ENCODE data around the gene KATNAL1.
"Not testable (repeated sequence)": the region's sequence is repeated elsewhere in the genome, so short reads cannot be mapped to it uniquely, and the experiment has no call there.

The KATNAL1 gene

GRCh38 chr13:30196025-30196424 is 111.3 kb downstream of the KATNAL1 start:
- no peak for DNase-seq

DNA sequence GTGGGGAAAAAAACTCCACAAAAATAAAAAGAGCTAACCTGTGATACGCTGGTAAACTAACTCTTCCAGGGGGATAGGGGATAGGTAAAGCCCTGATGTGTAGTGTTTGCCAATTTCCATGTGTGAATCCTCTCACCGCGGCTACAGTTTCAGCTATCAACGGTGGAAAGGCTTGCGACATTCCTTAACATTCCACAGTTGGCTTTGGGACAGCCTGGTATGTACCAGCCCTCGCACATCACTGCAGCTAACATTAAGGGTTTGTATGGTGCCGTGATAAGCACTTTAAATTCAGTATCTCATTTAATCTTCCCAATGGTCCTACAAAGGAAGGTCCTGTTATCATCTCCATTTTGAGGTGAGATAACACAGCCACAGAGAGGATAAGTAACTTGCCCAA is 112.4 kb downstream of the KATNAL1 start:
- DNase-seq = no peak

DNA sequence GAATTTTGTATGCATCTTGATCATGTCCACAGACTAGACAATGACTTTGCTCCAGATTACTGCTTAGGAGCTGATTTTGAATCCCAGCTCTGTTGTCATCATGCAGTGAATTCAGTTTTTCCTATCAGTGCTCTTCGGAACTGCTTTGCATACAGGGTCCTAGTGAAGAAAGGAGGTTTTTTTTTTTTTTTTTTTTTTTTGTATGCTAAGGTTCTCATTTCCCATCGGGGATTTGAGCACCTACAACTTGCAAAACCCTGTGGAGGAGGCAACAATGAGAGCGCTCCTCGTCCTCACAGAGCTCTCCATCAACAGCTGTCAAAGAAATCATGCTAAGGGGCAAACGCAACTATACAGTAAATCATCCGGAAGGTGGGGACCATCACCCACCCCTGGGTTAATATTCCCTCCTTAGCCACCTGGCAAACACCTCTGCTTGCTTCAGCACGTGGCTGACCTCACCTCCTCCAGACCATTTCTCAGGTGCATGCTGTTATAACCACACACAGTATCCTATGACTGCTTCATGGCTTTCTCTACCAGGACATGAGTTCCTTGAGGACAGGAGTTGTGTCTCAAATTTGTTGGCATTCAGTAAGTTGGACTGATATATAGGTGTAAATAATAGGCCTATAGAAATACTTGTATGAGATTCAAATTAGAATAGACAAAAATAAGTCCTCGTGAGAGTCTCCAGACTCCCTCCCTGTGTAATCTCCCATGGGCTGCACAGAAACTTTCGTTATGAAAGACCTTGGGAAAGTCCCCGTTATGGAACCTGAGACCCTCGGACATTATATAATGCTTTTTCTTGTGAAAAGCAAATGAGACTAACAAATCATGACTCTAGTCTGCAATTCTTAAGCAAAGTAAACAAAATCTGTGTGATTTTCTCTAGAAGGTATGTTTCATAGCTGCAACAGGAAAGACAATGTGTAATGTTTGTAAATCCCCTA is 113.8 kb downstream of the KATNAL1 start:
- DNase-seq = no peak

- DNase-seq = no peak
Measured at GRCh38 chr13:30192320-30193093, 114.8 kb downstream of the KATNAL1 start.

GRCh38 chr13:30191491-30192100 is 115.8 kb downstream of the KATNAL1 start:
- DNase-seq = no peak

- no peak for DNase-seq
Measured at GRCh38 chr13:30186634-30187415, 120.5 kb downstream of the KATNAL1 start.

DNA sequence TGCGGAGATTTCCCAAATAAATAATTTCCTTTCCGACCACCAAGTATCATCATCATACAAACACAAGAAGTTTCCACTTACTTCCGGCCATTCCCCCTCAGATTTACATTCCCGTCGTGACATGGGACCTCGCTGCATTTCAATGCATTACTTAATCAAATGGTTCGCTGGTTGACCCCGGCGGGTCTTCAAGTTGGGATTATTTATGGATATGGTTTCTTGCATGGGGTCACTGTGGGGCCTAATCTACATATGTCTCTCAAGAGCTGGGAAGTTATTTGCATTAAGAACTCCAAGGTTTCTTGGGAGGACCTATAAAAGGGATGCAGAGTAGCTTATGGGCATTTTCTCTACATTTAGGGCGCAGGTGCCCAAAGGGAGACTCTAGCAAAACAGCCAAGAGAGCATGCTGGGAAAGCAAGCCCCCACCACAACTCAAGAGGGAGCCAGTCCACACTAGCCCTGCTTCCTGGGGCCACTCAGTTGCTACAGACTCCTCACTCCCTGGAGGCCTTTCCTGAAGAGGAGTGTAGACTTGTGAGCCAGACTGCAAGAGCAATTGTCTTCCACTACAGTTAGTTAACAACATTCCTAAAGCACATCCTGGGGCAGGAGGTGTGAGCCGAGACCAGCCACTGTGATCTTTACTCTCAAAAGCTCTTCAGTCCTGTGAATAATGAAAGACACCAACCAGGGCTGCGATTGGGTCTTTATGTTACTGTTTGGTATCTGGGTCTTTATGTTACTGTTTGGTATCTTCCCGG is 125.3 kb downstream of the KATNAL1 start:
- DNase-seq = no peak

DNA sequence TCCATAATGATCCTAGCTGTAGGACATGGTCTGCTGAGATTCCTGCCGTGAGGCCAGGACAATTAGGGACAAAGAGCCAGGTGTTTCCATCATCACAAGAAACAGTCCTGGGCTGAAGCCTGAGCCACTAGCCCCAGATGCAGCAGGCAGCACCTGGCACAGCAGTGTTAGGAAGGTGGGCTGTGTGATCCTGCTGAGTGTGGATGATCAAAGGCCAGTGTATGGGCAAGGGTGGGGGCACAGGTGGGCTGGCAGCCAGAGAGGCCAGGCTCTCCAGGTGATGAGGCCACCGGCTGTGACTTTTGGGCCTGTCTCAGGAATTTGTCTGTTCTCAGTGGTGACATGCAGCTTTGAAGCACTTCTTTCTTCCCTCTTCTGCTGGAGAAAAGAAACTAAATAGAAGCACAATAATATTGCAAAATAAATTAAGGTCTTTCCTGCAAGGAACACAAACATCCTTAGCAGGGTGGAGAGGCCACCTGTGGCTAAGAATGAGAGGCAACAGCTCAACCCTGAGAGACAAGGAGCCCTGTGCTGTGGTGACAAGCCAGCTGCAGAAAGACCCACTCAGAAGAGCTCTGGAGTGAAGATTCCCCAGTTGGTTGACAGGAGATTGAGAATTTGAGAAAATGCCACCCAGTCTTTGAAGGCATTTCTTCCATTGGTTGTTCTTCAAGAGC is 127.6 kb downstream of the KATNAL1 start:
- no peak for DNase-seq

- DNase-seq = no peak
Measured at GRCh38 chr13:30178976-30179375, 128.4 kb downstream of the KATNAL1 start.

GRCh38 chr13:30175166-30175565 is 132.2 kb downstream of the KATNAL1 start:
- no peak for DNase-seq

- DNase-seq = not testable (repeated sequence)
Measured at GRCh38 chr13:30174250-30174649, 133.1 kb downstream of the KATNAL1 start.

GRCh38 chr13:30173303-30173610 is 134.1 kb downstream of the KATNAL1 start:
- DNase-seq = no peak

- DNase-seq = no peak
Measured at GRCh38 chr13:30172593-30173302, 134.6 kb downstream of the KATNAL1 start.

GRCh38 chr13:30170569-30170968 is 136.8 kb downstream of the KATNAL1 start:
- DNase-seq = no peak

GRCh38 chr13:30169442-30169841 is 137.9 kb downstream of the KATNAL1 start:
- no peak for DNase-seq

DNA sequence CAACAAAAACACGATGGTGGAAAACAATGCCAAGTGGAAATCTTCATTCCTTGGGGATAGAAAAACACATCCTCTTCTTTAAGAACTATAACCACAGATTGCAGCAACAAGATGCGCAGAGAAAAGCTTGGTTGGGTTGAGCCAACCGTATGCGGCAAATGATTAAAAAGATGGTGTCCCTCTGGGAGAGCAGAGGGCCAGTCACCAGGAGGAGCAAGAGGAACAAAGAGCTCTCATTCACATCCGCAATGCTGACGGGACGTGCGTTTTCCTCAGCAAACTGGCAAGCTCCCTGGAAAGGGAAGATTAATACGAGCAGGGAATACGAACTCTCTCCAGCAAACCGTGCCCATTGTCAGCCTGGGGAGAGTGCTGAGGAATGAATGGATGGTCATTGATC is 141.6 kb downstream of the KATNAL1 start:
- no peak for DNase-seq

- DNase-seq = no peak
Measured at GRCh38 chr13:30165071-30165470, 142.3 kb downstream of the KATNAL1 start.

GRCh38 chr13:30164146-30164545 is 143.2 kb downstream of the KATNAL1 start:
- DNase-seq = no peak

DNA sequence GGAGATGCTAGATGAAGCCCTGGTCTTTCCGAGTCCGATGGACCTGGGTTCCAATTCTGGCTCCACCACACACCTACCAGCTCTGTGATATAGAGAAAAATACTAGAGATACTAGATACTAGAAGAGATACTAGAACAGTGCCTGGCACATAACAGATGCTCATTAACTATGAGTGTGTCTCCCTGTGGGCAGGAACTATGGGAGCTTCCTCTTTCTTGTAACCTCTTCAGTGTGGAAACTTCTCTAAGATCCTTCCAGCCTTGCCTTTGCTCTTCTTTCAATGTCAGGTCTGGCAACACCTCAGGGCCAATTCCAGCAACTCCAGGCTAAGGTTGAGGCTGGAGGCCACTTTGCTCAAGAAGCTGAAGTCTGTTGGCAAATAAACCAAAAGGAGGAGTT is 143.9 kb downstream of the KATNAL1 start:
- DNase-seq = no peak

DNA sequence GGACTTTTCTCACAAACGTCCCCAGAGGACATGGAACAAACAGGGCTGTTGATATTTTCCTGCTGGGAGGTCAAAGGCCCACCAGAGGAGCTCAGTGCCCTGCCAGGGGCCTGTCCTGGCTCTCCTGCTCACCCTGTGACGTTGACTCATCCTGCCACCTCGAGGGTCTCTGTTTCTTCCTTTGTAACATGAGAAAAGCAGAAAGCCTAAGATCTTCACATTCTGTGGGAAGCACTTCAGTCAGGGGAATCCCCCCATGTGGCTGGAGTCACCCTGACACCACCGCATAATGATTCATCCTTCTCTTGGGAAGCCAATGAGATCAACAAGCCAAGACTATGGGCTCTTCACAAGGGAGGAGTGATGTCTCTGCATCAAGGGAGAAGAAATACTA is 147.9 kb downstream of the KATNAL1 start:
- peak; percentile 26 for DNase-seq

Data from stimulated activated CD4-positive, alpha-beta T cell treated with anti-CD3 and anti-CD28 coated beads, Interleukin-4, amount 100 ng/mL, for 1 hour (primary cell).